Measurements from ENCODE around the gene WDR59.
"Not testable (repeated sequence)": the region's sequence is repeated elsewhere in the genome, so short reads cannot be mapped to it uniquely, and the experiment has no call there.

Gene WDR59

DNA sequence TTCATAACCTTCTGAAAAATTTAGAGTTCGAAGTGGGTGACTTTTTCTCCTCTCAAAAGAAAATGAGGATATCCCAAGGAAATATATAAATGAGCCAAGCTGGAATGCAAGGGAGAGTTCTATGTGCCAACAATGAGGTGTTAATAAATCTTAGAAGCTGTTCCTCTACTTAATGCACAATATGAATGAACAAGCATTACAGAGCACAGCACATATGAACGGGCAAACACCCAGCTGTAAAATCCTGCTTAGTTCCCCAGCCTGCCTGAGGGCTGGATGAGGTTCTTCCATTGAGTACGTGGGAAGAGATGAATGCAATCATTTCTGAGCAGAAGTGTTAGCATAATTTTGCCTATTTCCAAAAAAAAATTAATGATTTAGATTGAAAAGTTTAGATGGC is 58.1 kb downstream of the WDR59 start:
- DNase-seq (ENCODE audit: low read depth), result no peak
- no peak overlapping the region for H3K4me3 ChIP-seq (ENCODE audit: control insufficient read depth, low read depth, low read length)
- TF ChIP-seq, protein P1, sequence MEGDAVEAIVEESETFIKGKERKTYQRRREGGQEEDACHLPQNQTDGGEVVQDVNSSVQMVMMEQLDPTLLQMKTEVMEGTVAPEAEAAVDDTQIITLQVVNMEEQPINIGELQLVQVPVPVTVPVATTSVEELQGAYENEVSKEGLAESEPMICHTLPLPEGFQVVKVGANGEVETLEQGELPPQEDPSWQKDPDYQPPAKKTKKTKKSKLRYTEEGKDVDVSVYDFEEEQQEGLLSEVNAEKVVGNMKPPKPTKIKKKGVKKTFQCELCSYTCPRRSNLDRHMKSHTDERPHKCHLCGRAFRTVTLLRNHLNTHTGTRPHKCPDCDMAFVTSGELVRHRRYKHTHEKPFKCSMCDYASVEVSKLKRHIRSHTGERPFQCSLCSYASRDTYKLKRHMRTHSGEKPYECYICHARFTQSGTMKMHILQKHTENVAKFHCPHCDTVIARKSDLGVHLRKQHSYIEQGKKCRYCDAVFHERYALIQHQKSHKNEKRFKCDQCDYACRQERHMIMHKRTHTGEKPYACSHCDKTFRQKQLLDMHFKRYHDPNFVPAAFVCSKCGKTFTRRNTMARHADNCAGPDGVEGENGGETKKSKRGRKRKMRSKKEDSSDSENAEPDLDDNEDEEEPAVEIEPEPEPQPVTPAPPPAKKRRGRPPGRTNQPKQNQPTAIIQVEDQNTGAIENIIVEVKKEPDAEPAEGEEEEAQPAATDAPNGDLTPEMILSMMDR (conservative IDR thresholded peaks at IDR 0.05; ENCODE audit: control insufficient read depth, insufficient read depth, low read depth, low read length), result no peak

DNA sequence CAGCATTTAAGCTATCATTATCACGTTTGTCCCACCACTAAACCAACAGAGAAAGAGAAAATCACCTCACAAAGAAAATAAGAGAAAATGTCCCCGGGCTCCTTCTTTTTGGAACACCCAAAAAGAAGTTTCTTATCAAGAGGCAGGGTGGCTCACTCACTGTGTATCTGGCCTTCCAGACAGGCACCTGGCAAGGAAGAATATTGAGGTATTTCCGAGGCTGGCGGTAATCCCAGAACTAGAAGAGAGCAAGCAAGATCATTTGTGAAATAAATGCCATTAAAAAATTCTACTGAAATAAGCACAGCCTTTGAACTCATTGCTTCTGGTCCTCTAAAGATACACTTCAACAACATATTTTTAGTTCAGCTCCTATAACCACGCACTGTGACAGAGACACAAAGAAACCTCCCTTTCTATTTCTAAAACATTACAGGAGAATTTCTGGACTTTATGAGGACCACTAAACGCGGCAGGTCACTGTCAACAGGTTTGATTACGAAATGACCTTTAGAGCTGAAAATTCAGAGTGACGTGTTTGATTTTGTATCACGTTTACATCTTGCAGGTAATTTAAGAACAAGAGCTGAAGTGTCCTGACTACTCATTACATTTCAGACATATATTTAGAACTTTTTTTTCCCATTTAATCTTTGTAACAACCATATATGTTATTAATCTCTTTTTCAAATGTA is 61.0 kb downstream of the WDR59 start:
- no peak overlapping the region for H3K4me3 ChIP-seq (ENCODE audit: control insufficient read depth, low read depth, low read length)
- TF ChIP-seq, protein P1 (conservative IDR thresholded peaks at IDR 0.05; ENCODE audit: control insufficient read depth, insufficient read depth, low read depth, low read length), result no peak
- DNase-seq (ENCODE audit: low read depth), result no peak

DNA sequence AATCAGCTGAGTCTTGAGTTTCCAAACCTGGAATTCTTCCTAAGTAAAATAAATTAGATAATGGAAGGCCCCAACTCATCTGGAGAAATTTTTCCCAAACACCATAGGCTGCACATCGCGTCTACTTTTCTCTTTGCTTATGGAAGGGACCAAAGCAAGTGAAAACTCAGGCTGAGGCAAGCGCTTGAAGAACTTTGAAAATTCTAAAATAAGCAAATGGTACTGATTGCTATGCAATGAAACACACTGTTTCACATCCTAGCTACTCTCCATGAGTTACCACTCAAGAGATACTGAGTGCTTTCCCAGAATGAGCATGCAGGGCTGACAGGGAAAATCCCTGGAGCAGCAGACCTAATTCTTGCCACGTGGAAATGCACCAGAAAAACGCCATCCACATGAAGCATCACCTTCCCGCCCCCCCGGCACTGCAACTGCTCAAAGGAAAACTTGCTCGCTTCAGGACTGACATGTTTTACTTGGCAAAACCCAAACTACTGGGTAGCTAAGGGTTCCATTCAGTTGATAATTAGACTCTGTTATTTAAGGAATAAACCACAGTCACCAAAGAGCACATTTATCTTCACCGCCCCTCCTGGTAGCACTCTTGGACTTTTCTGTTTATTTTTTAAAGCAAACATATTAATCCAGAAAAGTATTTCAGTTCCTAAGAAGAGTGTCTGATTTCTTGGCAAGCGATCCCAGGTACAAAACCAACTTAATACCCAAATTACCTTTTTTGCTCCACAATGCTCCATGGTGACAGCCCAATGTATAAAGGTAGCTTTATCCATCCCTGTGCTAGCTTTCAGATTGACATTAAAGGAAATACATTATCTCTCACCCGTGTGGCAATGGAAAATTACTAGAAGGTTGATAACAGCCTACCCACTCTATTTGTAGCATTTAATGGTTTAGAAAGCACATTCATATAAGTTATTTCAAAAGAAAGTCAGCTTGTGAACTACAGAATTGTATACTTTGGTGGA is 62.5 kb downstream of the WDR59 start:
- DNase-seq (ENCODE audit: low read depth), result no peak
- no peak overlapping the region for H3K4me3 ChIP-seq (ENCODE audit: control insufficient read depth, low read depth, low read length)
- TF ChIP-seq, protein P1 (conservative IDR thresholded peaks at IDR 0.05; ENCODE audit: control insufficient read depth, insufficient read depth, low read depth, low read length), result no peak

GRCh38 chr16:74921051-74921450 is 63.9 kb downstream of the WDR59 start:
- DNase-seq (ENCODE audit: low read depth), result no peak
- TF ChIP-seq, protein P1 (conservative IDR thresholded peaks at IDR 0.05; ENCODE audit: control insufficient read depth, insufficient read depth, low read depth, low read length), result no peak
- H3K4me3 ChIP-seq (ENCODE audit: control insufficient read depth, low read depth, low read length), result no peak overlapping the region

DNA sequence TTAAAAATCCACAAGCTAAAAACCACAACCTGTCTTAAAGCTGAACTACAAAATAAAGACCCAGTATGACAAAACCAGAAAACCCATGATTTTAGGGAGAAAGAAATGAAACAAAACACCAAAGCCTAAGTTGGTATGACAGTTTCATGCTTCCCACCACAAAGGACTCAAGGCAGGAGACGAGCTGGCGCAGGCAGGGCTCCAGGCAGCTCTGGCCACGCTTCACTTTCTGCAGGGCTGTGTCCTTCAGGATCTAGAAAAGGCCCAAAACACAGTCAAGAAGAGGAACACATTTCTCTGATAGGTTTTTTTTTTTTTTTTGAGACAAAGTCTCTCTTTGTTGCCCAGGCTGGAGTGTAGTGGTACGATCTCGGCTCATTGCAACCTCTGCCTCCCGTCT is 75.3 kb downstream of the WDR59 start:
- H3K4me3 ChIP-seq (ENCODE audit: control insufficient read depth, low read depth, low read length), result no peak overlapping the region
- TF ChIP-seq, protein P1 (conservative IDR thresholded peaks at IDR 0.05; ENCODE audit: control insufficient read depth, insufficient read depth, low read depth, low read length), result no peak
- peak; percentile 2 for DNase-seq (ENCODE audit: low read depth)

DNA sequence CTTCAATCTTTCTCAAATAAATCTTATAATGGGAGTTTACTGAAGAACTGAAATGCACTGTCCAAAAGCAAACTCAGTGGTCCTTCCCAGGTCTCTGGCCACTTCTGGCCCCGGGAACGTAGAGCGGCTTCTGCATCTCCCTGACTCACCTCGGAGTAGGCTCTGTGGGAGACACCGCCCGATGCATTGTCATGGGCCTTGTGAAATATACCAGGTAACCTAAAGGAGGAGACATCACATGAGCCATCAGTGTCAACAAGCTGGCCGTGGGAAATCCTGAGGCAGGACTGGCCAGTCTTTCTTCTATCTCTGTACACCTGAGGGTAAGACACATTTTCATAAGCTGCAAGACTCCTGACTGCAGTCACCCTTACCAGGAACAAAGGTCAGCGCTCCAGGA is 76.2 kb downstream of the WDR59 start:
- H3K4me3 ChIP-seq (ENCODE audit: control insufficient read depth, low read depth, low read length); DNase-seq (ENCODE audit: low read depth): not testable (repeated sequence)
